NCI-H526 (cell line): ENCODE data around the gene RAN.
"Not testable (repeated sequence)": the region's sequence is repeated elsewhere in the genome, so short reads cannot be mapped to it uniquely, and the experiment has no call there.

Source experiments
- DNase-seq, 2 experiments: peaks; one replicate each; lab custom pipeline; 2025; lab: John Stamatoyannopoulos, UW

Gene RAN

DNA sequence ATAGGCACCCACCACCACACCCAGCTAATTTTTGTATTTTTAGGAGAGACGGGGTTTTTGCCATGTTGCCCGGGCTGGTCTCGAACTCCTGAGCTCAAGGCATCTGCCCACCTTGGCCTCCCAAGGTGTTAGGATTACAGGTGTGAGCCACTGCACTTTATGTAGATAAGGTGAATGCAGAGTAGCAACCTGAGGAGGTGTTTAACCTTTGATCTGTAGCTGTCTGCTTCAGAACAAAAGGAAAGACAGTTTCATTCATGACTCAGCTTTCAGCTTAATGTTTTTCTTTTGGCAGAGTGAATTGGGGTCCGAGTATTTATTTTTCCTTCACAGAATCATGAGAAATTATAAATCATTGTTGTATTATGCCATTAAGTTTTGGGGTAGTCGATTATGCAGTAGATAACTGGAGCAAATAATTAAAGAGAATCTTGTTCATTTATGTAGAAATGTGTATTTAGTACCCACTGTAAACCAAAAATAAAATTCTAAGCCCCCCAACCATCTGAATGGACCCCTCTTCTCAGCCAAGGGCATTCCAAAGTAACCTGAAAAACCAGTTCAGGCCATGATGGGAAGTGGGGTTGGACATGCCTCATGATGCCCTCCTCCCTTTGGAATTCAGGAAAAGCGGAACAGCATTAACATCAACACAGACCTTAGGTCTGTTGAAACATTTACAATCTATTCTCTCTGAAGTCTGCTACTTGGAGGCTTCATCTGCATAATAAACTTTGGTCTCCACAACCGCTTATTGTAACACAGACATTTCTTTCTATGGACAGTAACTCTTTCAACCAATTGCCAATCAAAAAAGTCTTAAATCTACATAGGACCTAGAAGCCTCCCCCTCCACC is 22.1 kb upstream of the RAN start:
- DNase-seq: peak; percentile 49 to 54

DNA sequence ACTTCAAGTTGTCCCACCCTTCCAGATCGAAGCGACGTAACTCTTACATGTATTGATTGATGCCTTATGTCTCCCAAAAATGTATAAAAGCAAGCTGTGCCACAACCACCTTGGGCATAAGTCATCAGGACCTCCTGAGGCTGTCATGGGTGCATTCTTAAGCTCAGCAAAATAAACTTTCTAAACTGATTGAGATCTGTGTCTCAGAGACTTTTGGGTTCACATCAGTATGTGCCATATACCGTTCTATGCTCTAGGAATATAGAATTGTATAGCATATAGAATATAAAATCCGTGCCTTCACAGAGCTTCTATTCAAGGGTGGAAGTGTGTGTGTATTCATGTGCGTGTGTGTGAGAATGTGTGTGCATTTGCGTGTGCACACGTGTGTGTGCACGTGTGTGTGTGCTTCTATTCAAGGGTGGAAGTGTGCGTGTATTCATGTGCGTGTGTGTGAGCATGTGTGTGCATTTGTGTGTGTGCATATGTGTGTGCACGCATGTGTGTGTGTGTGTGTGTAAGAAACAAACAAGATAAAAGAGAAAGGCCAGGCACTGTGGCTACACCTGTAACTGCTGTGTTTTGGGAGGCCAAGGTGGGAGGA is 21.3 kb upstream of the RAN start:
- DNase-seq: no peak

DNA sequence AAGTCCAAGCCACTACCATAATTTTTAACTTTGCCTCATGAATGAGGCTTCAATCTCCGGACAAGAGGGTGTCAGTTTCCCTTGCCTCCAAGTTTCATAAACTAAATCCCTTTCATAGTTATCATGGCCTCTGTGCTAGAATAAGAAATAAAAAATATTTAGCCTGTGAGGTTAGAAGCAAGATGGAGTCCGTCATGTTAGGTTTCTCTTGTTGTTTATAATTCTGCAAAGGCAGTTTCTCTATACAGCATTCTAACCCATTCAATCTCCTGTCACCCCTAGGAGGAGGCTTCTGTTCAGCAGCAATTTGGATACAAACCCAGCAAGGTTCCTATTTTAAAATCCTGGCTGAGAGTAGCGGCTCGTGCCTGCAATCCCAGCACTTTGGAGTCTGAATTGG is 15.8 kb upstream of the RAN start:
- DNase-seq: no peak

DNA sequence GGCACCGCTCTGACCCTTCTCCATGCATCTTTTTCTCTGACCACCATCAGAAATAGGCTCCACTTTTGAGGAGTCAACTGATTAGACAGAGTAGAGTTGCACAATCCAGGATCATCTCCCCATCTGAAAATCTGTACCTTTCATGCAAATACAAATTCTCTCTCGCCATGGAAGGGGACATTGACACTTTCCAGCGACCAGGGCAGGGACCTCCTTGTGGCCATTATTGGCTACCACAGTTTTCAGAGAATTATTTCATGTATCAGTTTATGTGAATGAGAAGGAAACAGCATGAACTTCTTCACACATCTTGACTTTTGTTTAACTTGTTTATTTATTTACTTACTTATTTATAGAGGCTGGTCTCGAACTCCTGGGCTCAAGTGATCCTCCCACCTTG is 13.8 kb upstream of the RAN start:
- no peak for DNase-seq

DNA sequence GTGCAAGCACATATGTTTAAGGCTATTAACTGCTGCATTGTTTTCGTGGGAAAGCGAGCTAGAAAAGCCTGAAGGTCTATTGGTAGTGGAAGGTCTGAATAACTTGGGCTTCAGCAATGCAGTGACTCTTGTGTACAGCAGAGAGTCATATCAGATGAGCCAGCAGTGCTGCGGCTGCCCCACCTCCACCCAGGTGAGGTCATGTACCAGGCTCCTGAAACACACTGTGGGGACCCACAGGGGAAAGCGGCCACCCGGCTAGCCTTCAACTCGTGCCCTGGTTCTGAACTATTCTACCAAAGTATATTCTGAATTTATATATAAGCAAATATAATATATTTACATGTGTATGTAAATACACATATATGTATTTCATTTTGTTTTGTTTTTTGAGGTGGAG is 12.7 kb upstream of the RAN start:
- DNase-seq: no peak

DNA sequence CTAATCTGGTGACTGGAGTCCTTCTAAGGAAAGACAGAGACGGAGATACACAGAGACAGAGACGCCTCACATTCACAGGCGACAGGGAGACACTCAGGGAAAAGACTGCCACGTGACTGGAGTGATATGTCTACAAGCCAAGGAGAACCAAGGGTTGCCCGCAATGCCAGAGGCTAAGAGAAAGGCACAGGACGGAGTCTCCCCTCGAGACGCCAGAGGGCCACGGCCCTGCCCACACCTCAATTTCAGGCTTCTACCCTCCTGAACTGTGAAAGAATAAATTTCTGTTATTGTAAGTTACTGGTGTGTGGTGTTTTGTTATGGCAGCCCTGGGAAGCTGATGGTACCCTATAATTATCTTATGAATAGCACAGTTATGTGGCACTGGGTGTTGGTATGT is 11.6 kb upstream of the RAN start:
- DNase-seq: no peak

DNA sequence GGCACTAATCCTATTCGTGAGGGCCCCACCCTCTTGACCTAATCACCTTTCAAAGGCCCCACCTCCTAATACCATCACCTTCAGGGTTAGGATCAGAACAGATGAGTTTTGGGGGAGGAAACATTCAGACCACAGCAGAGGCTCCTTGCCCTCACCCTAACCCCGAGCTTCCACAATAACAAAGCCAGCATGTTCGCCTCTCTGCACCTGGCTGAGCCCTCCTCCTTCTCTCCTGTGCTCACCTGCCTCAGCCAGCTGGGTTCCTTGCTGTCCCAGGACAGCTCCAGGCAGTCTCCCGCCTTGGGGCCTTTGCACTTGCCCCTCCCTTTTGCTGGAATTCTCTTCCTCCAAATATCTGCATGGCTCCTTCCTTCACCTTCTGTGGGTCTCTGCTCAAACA is 9.7 kb upstream of the RAN start:
- DNase-seq: no peak

DNA sequence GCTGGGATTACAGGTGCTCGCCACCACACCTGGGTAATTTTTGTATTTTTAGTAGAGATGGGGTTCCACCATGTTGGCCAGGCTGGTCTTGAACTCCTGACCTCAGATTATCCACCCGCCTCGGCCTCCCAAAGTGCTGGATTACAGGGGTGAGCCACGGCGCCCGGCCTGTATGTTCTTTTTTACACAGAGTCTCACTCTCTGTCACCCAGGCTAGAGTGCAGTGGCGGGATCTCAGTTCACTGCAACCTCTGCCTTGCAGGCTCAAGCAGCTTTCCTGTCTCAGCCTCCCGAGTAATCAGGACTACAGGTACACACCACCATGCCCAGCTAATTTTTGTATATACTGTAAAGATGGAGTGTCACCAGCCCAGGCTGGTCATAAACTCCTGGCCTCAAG is 9.1 kb upstream of the RAN start:
- not testable (repeated sequence) for DNase-seq

DNA sequence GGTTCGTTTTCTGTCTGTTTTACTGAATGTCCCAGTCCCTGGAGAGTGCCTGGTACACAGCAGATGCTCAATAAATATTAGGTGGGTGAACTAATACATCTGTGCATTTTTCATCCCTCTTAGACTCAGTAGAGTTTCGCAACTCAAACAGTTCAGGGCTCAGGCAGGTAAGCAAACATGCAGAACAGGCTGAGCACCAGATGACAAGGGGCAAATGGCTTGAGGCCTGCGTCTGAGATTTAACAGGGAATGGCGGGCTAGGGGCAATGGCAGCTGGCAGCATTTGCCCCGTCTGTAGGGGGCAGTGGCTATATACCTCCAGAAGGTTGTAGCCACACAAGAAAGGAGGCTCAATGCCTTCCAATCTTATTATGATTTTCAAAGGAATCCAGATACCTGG is 8.6 kb upstream of the RAN start:
- no peak for DNase-seq

DNA sequence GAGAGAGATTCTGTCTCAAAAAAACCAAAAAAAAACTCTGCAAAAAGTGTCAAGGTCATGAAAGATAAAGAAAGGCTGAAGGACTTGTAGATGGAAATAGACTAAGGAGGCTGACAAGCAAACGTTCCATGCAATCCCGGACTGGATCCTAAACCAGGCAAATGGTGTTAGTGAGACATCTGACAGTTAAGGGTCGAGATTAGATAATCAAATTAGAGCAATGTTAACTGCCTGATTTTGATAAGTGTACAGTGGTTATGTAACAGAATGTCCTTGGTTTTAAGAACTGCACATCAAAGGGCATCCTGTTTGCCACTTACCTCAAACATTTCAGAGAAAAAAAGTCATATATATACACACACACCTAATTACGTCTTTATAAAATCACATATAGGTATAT is 3.5 kb upstream of the RAN start:
- DNase-seq: peak in 1 of 2 experiments; percentile 32

DNA sequence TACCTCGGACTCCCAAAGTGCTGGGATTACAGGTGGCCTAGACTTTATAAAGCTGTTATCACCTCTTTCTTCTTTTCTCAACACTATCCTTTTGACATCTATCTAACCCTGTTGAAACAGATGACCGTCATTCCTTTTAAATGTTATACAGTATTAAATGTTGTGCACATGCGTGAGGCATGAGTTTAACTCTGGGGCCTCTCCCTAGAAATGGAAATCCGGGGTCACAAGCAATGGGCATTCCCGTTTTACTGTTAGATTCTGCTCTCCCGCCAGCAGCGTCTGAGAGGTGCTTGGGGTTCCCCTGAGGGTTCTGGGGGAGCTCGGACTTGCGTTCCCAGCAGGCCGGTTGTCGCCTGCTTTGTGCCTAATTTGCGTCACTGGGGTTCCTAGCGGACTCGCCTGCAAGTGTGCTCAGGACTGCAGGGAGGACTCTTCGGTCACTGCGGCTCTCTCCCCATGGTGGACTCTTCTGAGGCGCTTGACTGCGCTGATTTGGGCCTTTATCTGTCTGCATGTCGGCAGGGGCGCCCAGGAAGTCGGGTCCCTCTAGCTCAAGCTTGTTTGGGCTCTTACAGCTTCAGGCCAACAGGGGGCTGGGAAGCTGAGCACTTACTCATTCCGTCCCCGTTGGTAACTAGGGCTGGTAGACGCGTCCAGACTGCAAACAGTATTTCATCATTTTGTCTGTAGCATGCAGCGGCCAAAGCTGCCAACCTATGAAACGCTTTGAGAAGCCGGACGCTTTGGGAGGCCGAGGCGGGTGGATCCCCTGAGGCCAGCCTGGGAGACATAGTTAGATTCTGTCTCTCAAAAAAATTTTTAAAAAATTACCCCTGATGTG is 1.2 kb upstream of the RAN start:
- peak; percentile 21 to 48 for DNase-seq

DNA sequence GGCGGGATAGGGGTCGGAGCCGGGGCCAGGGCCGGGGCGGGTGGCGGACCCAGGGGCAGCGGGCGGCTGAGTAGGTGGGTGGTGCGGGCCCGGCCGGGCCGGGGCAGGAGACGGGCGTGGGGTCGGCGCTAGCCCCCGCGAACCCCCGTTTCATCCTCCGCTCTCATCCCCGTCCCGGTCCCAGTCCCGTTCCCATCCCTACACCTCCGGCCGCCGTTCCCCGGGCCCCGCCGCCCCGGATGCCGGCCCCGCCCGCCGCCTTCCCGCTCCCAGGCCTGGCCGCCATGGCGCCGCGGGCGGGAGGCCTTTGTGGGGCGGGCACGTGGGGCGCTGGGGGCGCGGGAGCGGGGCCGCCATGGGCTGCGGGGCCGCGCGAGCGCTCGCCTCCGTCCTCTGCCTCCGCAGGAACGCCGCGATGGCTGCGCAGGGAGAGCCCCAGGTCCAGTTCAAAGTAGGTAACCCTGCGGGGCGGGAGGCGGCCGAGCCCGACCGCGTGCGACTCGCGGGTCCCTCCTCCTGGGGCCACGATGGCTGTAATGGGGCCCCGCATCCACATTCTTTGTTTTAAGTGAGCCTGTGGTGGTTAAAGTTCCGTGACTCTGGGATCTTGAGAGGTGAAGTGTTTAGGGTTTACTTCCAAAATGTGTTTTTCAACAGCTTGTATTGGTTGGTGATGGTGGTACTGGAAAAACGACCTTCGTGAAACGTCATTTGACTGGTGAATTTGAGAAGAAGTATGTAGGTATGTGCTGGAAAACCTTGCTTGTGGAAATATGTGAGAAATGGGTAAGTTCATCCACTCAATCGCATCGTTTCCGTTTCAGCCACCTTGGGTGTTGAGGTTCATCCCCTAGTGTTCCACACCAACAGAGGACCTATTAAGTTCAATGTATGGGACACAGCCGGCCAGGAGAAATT is 572 bp downstream of the RAN start:
- DNase-seq: peak in 1 of 2 experiments; percentile 36

DNA sequence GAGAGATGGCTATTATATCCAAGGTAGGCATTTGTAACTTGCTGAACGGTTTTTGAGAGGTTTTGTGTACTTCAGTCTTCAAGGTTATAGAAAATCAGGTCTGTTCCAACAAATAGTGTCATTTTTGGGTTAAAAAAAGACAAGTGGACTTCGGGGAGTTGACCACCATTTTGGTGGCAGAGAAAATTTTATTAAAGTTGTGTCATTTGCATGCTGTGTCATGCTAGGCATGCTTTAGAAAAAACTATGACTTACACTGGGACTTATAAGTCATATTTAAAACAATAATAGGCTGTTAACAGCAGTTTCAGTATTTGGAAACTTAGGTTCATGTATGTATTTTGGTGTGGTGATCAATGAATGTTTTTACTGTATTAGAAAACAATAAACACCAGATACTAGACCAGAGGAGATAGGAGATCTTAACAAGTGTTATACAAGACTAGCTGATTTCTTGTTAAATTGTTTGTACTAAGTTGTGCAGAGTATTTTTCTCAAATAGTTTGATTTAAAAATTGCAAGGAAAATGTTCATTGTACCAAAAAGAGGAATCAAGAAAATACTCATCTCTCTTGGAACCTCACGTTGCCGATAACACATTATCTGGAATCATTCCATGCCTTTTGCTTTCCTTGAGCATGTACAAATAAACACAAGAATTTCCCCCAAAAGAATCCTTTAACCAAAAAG is 1.4 kb downstream of the RAN start:
- DNase-seq: peak in 1 of 2 experiments; percentile 17

DNA sequence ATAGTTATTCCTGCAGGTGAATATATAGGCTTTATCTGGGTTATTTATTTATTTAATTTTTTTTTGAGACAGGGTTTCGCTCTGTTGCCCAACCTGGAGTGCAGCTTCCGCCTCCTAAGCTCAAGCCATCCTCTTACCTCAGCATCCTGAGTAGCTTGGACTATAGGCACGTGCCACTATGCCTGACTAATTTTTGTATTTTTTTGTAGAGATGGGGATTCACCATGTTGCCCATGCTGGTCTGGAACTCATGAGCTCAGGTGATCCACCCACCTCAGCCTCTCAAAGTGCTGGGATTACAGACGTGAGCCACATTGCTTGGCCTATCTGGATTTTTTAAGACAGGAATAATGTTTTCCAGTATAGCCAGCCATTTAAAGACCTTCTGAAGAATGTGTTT is 2.0 kb downstream of the RAN start:
- DNase-seq: no peak

DNA sequence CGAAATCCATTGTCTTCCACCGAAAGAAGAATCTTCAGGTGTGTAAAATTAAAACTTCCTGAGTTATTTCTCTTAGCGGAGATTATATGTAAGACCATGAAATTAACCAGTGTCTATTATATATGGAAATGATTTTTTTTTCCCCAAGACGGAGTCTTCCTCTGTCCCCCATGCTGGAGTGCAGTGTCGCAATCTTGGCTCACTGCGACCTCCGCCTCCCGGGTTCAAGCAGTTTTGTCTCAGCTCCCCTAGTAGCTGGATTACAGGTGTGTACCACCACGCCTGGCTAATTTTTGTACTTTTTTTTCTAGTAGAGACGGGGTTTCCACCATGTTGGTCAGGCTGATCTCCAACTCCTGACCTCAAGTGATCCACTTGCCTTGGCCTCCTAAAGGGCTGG is 2.8 kb downstream of the RAN start:
- DNase-seq: no peak

DNA sequence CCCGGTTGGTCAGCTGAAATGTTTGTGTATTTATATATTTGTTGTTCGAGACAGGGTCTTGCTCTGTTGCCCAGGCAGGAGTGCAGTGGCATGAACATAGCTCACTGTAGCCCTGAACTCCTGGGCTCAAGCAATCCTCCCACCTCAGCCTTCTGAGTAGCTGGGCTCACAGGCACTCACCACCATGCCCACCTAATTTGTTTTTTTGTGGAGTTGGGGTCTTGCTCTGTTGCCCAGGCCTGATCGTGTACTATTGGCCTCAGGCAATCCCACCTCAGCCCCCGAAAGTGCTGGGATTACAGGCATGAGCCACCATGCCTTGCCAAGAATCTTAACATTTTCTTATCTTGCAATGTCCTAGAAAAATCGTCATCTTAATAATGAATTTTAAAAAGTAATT is 3.3 kb downstream of the RAN start:
- no peak for DNase-seq

DNA sequence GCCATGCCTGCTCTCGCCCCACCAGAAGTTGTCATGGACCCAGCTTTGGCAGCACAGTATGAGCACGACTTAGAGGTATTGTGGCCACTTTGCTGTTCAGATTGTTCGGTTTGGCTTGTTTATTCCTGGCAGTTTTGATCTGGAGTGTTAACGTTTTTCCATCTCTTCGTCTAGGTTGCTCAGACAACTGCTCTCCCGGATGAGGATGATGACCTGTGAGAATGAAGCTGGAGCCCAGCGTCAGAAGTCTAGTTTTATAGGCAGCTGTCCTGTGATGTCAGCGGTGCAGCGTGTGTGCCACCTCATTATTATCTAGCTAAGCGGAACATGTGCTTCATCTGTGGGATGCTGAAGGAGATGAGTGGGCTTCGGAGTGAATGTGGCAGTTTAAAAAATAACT is 3.8 kb downstream of the RAN start:
- DNase-seq: not testable (repeated sequence)

DNA sequence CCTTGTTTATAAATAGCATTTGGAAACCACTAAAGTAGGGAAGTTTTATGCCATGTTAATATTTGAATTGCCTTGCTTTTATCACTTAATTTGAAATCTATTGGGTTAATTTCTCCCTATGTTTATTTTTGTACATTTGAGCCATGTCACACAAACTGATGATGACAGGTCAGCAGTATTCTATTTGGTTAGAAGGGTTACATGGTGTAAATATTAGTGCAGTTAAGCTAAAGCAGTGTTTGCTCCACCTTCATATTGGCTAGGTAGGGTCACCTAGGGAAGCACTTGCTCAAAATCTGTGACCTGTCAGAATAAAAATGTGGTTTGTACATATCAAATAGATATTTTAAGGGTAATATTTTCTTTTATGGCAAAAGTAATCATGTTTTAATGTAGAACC is 4.4 kb downstream of the RAN start:
- DNase-seq: no peak

DNA sequence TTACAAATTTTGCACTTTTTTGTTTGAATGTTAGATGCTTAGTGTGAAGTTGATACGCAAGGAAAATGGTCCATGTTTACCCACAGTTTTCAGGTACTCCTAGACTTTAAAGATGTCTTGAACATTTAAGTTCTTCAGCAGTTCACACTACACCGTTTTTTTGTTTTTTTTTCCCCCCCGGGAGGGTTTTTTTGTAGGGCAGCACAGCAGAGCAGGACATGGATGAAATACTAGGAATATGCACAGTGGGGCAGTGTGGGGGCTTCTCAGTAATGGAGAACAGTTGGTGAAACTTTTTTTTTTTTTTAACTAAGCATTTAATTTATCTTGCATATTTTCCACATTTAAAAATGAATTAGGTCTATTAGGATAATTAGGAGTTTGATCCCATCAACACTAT is 4.9 kb downstream of the RAN start:
- no peak for DNase-seq

DNA sequence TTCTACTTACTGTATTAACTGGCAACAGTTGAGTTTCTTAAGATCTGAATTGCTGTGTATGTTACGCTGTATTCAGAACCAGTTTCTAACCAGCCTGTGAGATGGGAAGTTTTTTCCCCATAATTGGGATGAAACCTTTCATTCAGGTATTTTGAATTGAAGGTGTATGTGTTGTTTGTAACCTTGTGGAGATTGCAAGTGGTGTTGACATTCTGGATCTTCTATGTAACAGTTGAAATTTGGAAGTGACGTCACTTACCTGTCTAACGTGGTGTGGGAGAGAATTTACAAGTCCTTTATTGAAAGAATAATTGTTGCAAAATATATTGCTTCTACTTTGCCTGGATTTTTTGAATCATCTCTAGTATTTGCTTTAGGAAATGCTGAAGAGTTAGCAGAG is 5.5 kb downstream of the RAN start:
- no peak for DNase-seq
